HG03558 (cell line): ENCODE results near the gene ROBO3.

Experiments
- ATAC-seq: cut with Tn5 transposase; IDR thresholded peaks from one replicate; pipeline ENCODE4 v1.9.1; 2021; ENCODE audit warnings: moderate number of reproducible peaks; ENCODE audit not compliant: unreplicated experiment; ENCODE audit errors: extremely low read depth

Gene ROBO3

GRCh38 chr11:124917115-124917637 is 51.9 kb downstream of the ROBO3 start:
- no peak for ATAC-seq

- no peak for ATAC-seq
Observed at GRCh38 chr11:124918950-124919349, 53.7 kb downstream of the ROBO3 start, which contains the start of gene HEPN1. Gene HEPN1, plus strand, starts transcription at chr11:124919250.

- ATAC-seq, result no peak
Observed at GRCh38 chr11:124919898-124920297, 54.7 kb downstream of the ROBO3 start.

- ATAC-seq, result no peak
Observed at GRCh38 chr11:124920356-124920755, 55.1 kb downstream of the ROBO3 start.

- ATAC-seq, result peak; percentile 51
Observed at GRCh38 chr11:124920870-124921609, 55.8 kb downstream of the ROBO3 start.

- ATAC-seq, result no peak
Observed at GRCh38 chr11:124922831-124923230, 57.6 kb downstream of the ROBO3 start.

GRCh38 chr11:124923296-124923695 is 58.1 kb downstream of the ROBO3 start:
- ATAC-seq, result no peak

- no peak for ATAC-seq
Observed at GRCh38 chr11:124928942-124929665, 63.9 kb downstream of the ROBO3 start.

- peak; percentile 83 for ATAC-seq
Observed at GRCh38 chr11:124930799-124931198, 65.6 kb downstream of the ROBO3 start.
